Natural killer cell treated with Interleukin-12 subunit alpha and Interleukin-12 subunit beta and Interleukin-15 and Interleukin-18, amount 100 ng/mL, for 72 hours (primary cell): ENCODE results near the gene LARGE1. TPM values are rescaled to one million over a fixed set of nuclear protein-coding genes. Genes with fewer than 3 reads are reported as not detected.

Experiments used
- ATAC-seq, 2 donors: fragments of 150-1000 bp; cut with Tn5 transposase in 1 of 2; sonication (Bioruptor Pico), chemical (Tn5 transposase) in 1 of 2; 2 replicates each; pipeline ENCODE4 v1.10.0; 2021
- DNase-seq: peaks from one replicate; pipeline ENCODE4 v3.0.0; 2022; ENCODE audit warnings: low spot score
- H3K27ac Mint-ChIP-seq, 2 donors: 1 replicate in 1 of 2; 2 replicates in 1 of 2; pipeline ENCODE4 v1.8.0; 2022; ENCODE audit warnings: mixed read lengths in 2 of 2, mild to moderate bottlenecking in 1 of 2, moderate library complexity in 1 of 2
- H3K27me3 Mint-ChIP-seq, 2 donors: 1 replicate in 1 of 2; 2 replicates in 1 of 2; pipeline ENCODE4 v1.8.0; 2022; ENCODE audit warnings: mixed read lengths in 2 of 2
- H3K36me3 Mint-ChIP-seq: one replicate; pipeline ENCODE4 v1.8.0; 2022; ENCODE audit warnings: mixed read lengths
- H3K4me1 Mint-ChIP-seq, 2 donors: 1 replicate in 1 of 2; 2 replicates in 1 of 2; pipeline ENCODE4 v1.8.0; 2022; ENCODE audit warnings: low read depth in 2 of 2, mixed read lengths in 2 of 2, mild to moderate bottlenecking in 1 of 2
- H3K4me3 Mint-ChIP-seq: one replicate; pipeline ENCODE4 v1.8.0; 2022; ENCODE audit warnings: mixed read lengths
- H3K9me3 Mint-ChIP-seq: 2 replicates; pipeline ENCODE4 v1.8.0; 2022; ENCODE audit warnings: mixed read lengths
- total RNA-seq, 2 donors: library from RNA; stranded (reverse); gene quantifications; one replicate each; pipeline ENCODE4 v1.2.3, GENCODE V29; 2022

LARGE1 gene
- total RNA-seq, 2 donors from 2014 or later: 6.9 to 9.0 TPM

- DNase-seq (no peak), ATAC-seq (no peak)
- Mint-ChIP-seq H3K27ac (no peak overlapping the region), H3K9me3 (no peaks in the 10 kb centered on the region), H3K36me3 (no peaks in the 10 kb centered on the region), H3K4me1 (peaks cover under 1 to 6% of the 10 kb centered on the region in 2 donors), H3K27me3 (peaks cover 5 to 7% of the 10 kb centered on the region in 2 donors), H3K4me3 (no peak overlapping the region)
Observed at GRCh38 chr22:33487041-33487716, 433.1 kb downstream of the LARGE1 start.

DNA sequence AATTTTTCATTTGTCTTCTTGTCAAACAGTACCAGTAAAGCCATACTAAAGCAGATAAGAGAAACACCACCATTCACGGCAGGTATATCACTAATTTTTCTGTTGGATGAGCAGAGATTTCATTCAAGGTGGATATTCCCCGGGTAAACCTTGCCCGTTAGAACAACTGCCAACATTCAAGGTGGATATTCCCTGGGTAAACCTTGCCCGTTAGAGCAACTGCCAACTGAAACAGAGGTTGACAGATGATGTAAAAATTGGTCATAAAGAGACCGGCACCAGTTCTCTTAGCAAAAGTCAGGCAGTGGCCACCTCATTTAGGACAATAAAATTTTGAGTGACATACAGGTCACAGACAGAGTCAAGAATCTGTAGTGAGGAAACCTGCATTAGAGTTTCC, 438.7 kb downstream of the LARGE1 start:
- H3K9me3 Mint-ChIP-seq: no peaks in the 10 kb centered on the region
- H3K27ac Mint-ChIP-seq: no peak overlapping the region
- H3K4me3 Mint-ChIP-seq: no peak overlapping the region
- DNase-seq (no peak), ATAC-seq (no peak)
- no peaks in the 10 kb centered on the region for H3K36me3 Mint-ChIP-seq
- H3K4me1 Mint-ChIP-seq: no peaks in the 10 kb centered on the region
- H3K27me3 Mint-ChIP-seq: peaks cover 2 to 7% of the 10 kb centered on the region in 2 donors

GRCh38 chr22:33477120-33478111, 442.9 kb downstream of the LARGE1 start:
- no peaks in the 10 kb centered on the region for H3K9me3 Mint-ChIP-seq
- H3K36me3 Mint-ChIP-seq: no peaks in the 10 kb centered on the region
- no peak overlapping the region for H3K27ac Mint-ChIP-seq
- no peaks in the 10 kb centered on the region for H3K4me1 Mint-ChIP-seq
- no peaks in the 10 kb centered on the region for H3K27me3 Mint-ChIP-seq
- H3K4me3 Mint-ChIP-seq: no peak overlapping the region
- ATAC-seq (no peak), DNase-seq (no peak)

GRCh38 chr22:33476716-33477115, 443.6 kb downstream of the LARGE1 start:
- H3K27ac Mint-ChIP-seq: no peak overlapping the region
- DNase-seq (no peak), ATAC-seq (no peak)
- H3K4me1 Mint-ChIP-seq: no peaks in the 10 kb centered on the region
- no peak overlapping the region for H3K4me3 Mint-ChIP-seq
- no peaks in the 10 kb centered on the region for H3K36me3 Mint-ChIP-seq
- H3K27me3 Mint-ChIP-seq: no peaks in the 10 kb centered on the region
- H3K9me3 Mint-ChIP-seq: no peaks in the 10 kb centered on the region

GRCh38 chr22:33476206-33476605, 444.1 kb downstream of the LARGE1 start:
- Mint-ChIP-seq H3K4me1 (no peaks in the 10 kb centered on the region), H3K9me3 (no peaks in the 10 kb centered on the region), H3K27ac (no peak overlapping the region), H3K27me3 (no peaks in the 10 kb centered on the region), H3K4me3 (no peak overlapping the region), H3K36me3 (no peaks in the 10 kb centered on the region)
- no peak for DNase-seq
- no peak for ATAC-seq

- Mint-ChIP-seq H3K9me3 (no peaks in the 10 kb centered on the region), H3K4me1 (no peaks in the 10 kb centered on the region), H3K27me3 (no peaks in the 10 kb centered on the region), H3K4me3 (no peak overlapping the region), H3K27ac (no peak overlapping the region), H3K36me3 (no peaks in the 10 kb centered on the region)
- no peak for DNase-seq
- ATAC-seq: no peak
Observed at GRCh38 chr22:33474587-33474986, 445.7 kb downstream of the LARGE1 start.

- Mint-ChIP-seq H3K9me3 (no peaks in the 10 kb centered on the region), H3K27me3 (no peaks in the 10 kb centered on the region), H3K36me3 (no peaks in the 10 kb centered on the region), H3K27ac (no peak overlapping the region), H3K4me3 (no peak overlapping the region), H3K4me1 (no peaks in the 10 kb centered on the region)
- DNase-seq (no peak), ATAC-seq (no peak)
Observed at GRCh38 chr22:33472462-33473344, 447.6 kb downstream of the LARGE1 start.

DNA sequence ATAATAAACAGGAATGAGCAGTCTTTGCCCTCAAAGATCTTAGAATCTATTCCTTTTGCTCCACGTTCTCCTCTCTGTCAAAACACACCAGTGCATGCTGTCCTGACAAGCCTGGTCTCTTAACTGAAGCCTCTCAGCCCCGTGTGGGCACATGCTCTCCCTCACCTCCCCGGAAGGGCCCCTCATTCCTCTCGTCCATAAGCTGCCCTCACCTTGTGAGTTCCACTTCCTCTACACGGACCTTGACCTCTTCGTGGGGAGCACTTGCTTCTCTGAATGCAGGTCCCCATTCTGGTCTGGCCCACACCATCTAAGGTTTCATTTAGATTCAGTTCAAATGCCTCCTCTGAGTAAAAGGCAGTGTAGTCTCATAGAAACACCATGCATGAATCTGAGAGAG, 449.8 kb downstream of the LARGE1 start:
- no peaks in the 10 kb centered on the region for H3K27me3 Mint-ChIP-seq
- ATAC-seq (no peak), DNase-seq (no peak)
- no peak overlapping the region for H3K27ac Mint-ChIP-seq
- H3K9me3 Mint-ChIP-seq: no peaks in the 10 kb centered on the region
- H3K4me1 Mint-ChIP-seq: no peaks in the 10 kb centered on the region
- H3K4me3 Mint-ChIP-seq: no peak overlapping the region
- H3K36me3 Mint-ChIP-seq: no peaks in the 10 kb centered on the region

GRCh38 chr22:33467620-33468095, 452.6 kb downstream of the LARGE1 start:
- H3K27ac Mint-ChIP-seq: no peak overlapping the region
- H3K9me3 Mint-ChIP-seq: no peaks in the 10 kb centered on the region
- no peaks in the 10 kb centered on the region for H3K4me1 Mint-ChIP-seq
- no peaks in the 10 kb centered on the region for H3K36me3 Mint-ChIP-seq
- DNase-seq: no peak
- no peak overlapping the region for H3K4me3 Mint-ChIP-seq
- no peak for ATAC-seq
- no peaks in the 10 kb centered on the region for H3K27me3 Mint-ChIP-seq

GRCh38 chr22:33467080-33467479, 453.2 kb downstream of the LARGE1 start:
- Mint-ChIP-seq H3K4me3 (no peak overlapping the region), H3K27me3 (no peaks in the 10 kb centered on the region), H3K27ac (no peak overlapping the region), H3K4me1 (no peaks in the 10 kb centered on the region), H3K9me3 (no peaks in the 10 kb centered on the region), H3K36me3 (no peaks in the 10 kb centered on the region)
- no peak for ATAC-seq
- DNase-seq: no peak

DNA sequence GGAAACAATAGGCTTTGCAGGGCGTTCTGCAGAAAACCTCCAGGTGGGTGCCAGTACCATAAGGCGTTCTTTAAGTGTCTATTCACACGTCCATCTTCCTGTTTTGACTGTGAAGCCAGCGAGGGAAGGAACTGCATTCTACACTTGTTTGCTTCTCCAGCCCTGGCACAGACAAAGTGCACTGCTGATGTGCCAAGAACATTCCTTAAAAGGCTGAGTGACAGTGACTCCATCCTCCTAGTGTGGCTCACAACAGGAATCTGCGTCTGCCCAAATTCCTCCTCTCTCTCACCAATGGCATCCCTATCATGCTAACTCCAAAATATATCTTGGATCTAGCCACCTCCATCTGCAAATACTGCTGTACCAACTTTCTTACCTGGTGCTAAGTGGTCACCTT, 454.7 kb downstream of the LARGE1 start:
- Mint-ChIP-seq H3K4me1 (no peaks in the 10 kb centered on the region), H3K4me3 (no peak overlapping the region), H3K36me3 (peaks cover under 1% of the 10 kb centered on the region), H3K9me3 (no peaks in the 10 kb centered on the region), H3K27ac (no peak overlapping the region), H3K27me3 (no peaks in the 10 kb centered on the region)
- no peak for DNase-seq
- ATAC-seq: no peak

DNA sequence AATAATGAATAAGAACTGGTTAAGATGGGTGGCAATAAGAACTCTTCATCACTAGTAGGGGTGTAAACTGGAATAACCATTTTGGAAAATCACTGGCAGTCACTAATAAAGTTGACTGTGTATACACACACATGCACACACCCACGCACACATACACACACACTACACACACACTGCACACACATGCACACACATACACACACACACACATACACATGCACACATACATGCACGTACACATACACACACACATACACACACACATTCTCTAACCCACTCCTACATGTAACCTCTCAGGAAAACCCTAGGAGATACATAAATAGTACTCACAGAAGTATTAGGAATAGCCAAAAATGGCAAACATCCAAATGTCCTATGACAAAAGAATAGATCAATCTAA, 455.6 kb downstream of the LARGE1 start:
- no peak overlapping the region for H3K4me3 Mint-ChIP-seq
- H3K27me3 Mint-ChIP-seq: no peaks in the 10 kb centered on the region
- H3K9me3 Mint-ChIP-seq: no peaks in the 10 kb centered on the region
- H3K4me1 Mint-ChIP-seq: no peaks in the 10 kb centered on the region
- no peak for DNase-seq
- ATAC-seq: no peak
- H3K36me3 Mint-ChIP-seq: peaks cover 4% of the 10 kb centered on the region
- no peak overlapping the region for H3K27ac Mint-ChIP-seq

DNA sequence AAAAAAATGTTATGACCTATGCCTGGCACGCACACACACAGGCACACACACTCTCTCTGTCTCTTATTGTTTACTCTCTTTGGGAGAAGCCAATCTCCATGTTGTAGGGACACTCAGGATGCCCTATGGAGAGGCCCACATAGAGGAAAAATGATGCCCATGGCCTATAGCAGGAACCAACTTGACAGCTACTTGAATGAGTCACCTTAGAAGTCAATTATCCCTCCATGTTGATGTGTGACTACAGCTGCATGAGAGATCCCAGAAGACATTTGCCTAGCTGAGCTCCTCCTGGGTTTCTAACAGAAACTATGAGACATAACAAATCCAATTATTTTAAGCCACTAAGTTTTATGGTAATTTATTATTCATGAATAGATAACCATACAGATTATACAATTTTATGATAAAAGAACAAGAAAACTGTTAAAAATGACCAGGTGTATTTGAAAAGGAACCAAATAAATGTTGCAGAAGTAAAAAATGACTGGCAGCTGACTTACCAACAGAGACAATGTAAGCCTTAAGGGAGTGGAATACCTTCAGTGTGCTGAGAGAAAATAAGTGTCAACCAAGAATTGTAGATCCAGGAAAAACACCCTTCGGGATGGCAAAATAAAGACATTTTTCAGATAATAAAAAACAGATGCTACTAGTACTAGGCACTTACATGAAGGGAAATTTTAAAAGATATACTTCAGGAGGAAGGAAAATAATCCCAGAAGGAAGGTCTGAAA, 458.4 kb downstream of the LARGE1 start:
- no peak overlapping the region for H3K4me3 Mint-ChIP-seq
- ATAC-seq: no peak
- H3K4me1 Mint-ChIP-seq: no peaks in the 10 kb centered on the region
- H3K27me3 Mint-ChIP-seq: no peaks in the 10 kb centered on the region
- H3K9me3 Mint-ChIP-seq: no peaks in the 10 kb centered on the region
- peaks cover 4% of the 10 kb centered on the region for H3K36me3 Mint-ChIP-seq
- no peak overlapping the region for H3K27ac Mint-ChIP-seq
- no peak for DNase-seq
